ENCODE results near the gene CYP17A1.

Gene CYP17A1

DNA sequence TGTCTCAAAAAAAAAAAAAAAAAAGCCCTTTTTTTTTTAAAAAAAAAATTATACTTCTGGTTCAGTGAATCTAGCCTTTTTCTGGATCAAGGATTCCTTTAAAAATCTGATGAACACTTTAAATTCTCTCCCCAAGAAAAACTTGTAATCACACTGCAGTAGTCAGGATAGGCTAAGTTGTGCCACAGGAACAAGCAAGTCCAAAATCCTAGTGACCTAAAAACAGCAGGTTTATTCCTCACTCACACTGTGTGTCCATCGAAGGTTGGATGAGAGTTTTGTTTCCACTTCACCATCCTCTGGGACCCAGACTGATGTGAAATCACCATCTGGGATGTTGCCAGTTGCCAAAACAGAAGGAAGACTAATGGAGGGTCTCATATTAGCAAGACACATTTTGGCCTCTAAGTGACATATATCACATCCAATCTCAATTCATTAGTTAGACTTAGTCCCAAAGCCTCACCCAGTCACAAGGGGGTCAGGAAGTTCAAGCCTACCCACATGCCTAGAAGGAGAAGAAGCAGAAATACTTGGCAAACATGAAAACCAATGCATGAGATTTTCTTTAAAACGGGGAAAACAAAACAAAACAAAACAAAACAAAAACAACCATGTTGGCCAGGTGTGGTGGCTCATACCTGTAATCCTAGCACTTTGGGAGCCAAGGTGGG lies 32.7 kb downstream of the CYP17A1 start:
- in situ Hi-C loops (cut with MboI; ENCODE audit: low pct_unique_long_range_greater_than_20kb, low sequenced_read_pairs, unreplicated experiment): no loop called here
- no peak for DNase-seq (ENCODE audit: low spot score)
- TF ChIP-seq, protein P1, sequence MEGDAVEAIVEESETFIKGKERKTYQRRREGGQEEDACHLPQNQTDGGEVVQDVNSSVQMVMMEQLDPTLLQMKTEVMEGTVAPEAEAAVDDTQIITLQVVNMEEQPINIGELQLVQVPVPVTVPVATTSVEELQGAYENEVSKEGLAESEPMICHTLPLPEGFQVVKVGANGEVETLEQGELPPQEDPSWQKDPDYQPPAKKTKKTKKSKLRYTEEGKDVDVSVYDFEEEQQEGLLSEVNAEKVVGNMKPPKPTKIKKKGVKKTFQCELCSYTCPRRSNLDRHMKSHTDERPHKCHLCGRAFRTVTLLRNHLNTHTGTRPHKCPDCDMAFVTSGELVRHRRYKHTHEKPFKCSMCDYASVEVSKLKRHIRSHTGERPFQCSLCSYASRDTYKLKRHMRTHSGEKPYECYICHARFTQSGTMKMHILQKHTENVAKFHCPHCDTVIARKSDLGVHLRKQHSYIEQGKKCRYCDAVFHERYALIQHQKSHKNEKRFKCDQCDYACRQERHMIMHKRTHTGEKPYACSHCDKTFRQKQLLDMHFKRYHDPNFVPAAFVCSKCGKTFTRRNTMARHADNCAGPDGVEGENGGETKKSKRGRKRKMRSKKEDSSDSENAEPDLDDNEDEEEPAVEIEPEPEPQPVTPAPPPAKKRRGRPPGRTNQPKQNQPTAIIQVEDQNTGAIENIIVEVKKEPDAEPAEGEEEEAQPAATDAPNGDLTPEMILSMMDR (IDR thresholded peaks at IDR 0.05; ENCODE audit: extremely low read depth, insufficient read depth, missing control alignments): no peak

DNA sequence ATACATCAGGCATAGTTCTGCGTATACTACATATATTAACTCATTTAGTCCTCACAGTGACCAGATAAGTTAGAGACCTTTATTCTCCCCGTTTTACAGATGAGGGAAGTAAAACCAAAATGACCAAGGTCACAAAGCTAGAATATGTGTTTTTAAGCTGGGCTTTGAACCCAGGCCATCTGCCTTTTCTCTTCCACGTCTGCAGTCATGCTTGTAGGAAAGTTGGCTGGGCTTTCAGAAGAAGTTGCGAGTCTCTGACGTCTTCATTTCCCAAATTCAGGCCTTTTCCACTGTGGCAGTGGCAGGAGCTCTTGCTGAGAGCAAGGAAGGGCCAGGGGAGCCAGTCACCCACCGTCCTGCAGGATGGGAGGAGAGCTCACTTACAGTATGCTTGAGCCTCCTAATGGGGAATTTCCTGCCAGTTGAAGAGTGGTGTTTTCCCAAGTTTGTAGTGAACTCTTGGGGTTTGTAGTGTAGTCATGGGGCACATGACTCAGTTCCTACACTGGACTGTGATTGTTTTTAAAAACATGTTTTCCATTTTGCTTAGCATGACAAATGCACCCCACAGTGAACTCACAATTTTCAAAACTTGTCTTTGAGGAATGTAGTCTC lies 34.2 kb downstream of the CYP17A1 start:
- DNase-seq (ENCODE audit: low spot score): peak; percentile 44
- TF ChIP-seq, protein P1 (IDR thresholded peaks at IDR 0.05; ENCODE audit: extremely low read depth, insufficient read depth, missing control alignments): no peak
- in situ Hi-C loops (cut with MboI; ENCODE audit: low pct_unique_long_range_greater_than_20kb, low sequenced_read_pairs, unreplicated experiment): no loop called here

DNA sequence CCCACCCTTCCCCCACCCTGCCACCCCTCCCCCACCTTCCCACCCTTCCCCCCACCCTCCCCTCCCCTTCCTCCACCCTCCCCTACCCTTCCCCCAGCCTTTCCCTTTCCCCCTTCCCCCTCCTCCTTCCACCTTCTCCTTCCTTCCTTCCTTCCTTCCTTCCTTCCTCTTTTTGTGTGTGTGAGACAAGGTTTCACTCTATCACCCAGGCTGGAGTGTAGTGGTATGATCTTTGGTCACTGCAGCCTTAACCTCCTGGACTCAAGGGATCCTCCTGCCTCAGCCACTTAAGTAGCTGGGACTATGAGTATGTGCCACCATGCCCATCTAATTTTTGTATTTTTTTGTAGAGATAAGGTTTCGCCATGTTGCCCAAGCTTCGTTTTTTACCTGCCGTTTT lies 35.2 kb downstream of the CYP17A1 start:
- in situ Hi-C loops (cut with MboI; ENCODE audit: low pct_unique_long_range_greater_than_20kb, low sequenced_read_pairs, unreplicated experiment): no loop called here
- DNase-seq (ENCODE audit: low spot score): no peak
- TF ChIP-seq, protein P1 (IDR thresholded peaks at IDR 0.05; ENCODE audit: extremely low read depth, insufficient read depth, missing control alignments): no peak

DNA sequence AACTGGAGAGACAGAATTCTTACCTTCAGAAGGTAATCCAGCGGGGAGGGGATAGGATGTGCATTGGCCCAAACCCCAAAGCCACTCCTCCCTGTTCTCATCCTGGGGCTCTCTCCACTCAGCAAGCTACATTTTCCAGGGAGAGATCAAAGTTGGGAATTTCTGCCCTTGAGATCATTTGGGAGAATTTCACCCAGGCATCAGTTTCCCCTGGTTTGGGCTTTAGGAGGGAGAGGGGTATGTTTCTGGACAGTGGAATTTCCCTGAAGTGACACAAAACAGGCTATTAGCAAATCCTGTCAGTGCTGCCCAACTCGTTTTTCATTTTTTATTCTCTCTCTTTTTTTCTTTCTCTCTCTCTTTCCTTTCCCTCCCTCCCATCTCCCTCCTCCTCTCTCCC lies 35.7 kb downstream of the CYP17A1 start:
- no peak for DNase-seq (ENCODE audit: low spot score)
- TF ChIP-seq, protein P1 (IDR thresholded peaks at IDR 0.05; ENCODE audit: extremely low read depth, insufficient read depth, missing control alignments): no peak
- in situ Hi-C loops (cut with MboI; ENCODE audit: low pct_unique_long_range_greater_than_20kb, low sequenced_read_pairs, unreplicated experiment): no loop called here

DNA sequence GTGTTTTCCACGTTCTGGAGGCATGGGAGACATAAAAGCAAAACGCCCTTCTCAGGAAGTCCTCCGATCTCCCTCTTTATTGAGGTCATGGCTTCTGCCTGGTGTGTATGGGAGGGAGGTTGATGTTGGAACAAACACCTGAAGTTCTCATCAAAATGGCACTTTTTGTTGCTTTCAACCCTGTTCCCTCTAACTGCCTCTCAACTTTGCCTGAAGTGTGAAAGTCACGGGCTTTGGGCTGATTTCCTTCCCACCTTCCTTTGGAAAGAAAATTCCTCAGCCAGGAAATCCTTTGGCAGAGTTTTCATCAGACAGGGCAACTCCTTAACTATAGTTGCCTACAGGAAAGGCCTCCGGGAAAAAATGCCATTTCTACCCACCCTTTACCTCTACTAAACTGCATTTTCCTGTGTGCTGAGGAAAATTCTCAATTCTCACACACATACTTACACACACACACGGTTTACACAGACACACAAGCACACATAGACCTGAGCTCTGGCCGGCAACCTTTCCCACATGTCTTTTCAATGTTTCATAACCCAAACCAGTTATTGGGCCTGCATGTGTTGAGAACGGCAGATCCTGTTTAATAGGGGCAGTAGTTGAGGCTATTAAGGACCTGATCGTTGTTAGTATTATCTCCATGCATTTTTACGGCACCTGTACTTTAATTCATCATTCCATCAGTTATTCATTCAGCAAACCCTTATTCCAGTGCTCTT lies 36.4 kb downstream of the CYP17A1 start:
- no peak for DNase-seq (ENCODE audit: low spot score)
- TF ChIP-seq, protein P1 (IDR thresholded peaks at IDR 0.05; ENCODE audit: extremely low read depth, insufficient read depth, missing control alignments): no peak
- in situ Hi-C loops (cut with MboI; ENCODE audit: low pct_unique_long_range_greater_than_20kb, low sequenced_read_pairs, unreplicated experiment): no loop called here

DNA sequence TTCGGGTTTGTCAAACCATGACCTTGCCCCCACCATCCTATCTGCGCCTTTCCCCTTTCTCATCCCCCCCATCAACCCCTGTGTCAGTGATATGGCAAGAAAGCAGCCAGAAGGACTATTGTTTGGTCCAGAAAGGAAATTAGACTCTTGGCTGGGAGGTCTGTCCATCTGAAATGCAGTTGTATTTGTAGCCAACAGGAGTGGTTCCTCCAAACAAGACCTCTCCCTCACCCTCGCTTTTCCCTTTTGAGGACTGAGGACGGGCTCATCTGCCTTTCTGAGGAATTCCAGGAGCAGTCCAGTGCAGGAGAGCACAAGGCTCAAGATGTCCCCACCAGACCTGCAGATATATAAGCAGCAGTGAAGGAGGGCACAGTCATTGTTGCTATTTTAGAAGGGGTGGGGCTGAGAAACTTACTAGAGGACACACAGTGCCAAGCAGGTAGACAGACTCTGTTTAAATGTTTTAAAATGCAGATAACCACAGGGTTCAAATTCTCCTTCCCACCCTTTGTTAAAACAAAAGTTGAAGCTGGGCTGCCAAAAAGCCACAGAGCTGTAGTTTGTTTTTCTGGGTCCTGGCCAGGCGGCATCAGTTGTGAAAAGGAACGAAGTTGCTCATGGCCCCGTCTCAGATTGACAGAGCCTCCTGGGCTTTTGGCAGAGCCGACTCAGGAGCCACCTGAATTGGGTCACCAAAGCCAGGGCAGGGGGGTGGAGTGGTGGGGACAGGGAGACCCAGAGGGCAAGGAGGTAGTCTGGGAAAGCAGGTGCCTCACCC lies 37.3 kb downstream of the CYP17A1 start:
- no peak for DNase-seq (ENCODE audit: low spot score)
- TF ChIP-seq, protein P1 (IDR thresholded peaks at IDR 0.05; ENCODE audit: extremely low read depth, insufficient read depth, missing control alignments): no peak
- in situ Hi-C loops (cut with MboI; ENCODE audit: low pct_unique_long_range_greater_than_20kb, low sequenced_read_pairs, unreplicated experiment): no loop called here

All from GM13977 (cell line).